Keratinocyte (primary cell): ENCODE results near the gene CAMSAP1. TPM values are rescaled to one million over a fixed set of nuclear protein-coding genes. Genes with fewer than 3 reads are reported as not detected.

Source experiments
- DNase-seq: peaks from one replicate; pipeline ENCODE4 v3.0.0-alpha.2; 2011; ENCODE audit warnings: low read depth, missing footprints, low spot score
- FAIRE-seq: peaks from 2 replicates; lab custom pipeline; 2011; peaks lifted over from hg19 to GRCh38; lab: Jason Lieb, UNC
- H2AFZ ChIP-seq: 2 replicates; pipeline ENCODE4 v1.6.0; 2012; ENCODE audit warnings: low read length, control low read depth, inconsistent platforms; ENCODE audit not compliant: control insufficient read depth
- H3K27ac ChIP-seq: 2 replicates; pipeline ENCODE4 v1.5.1; 2011; ENCODE audit warnings: low read length; ENCODE audit not compliant: control insufficient read depth, insufficient read depth
- H3K27me3 ChIP-seq: 3 replicates; pipeline ENCODE4 v1.6.0; 2011; ENCODE audit warnings: low read length; ENCODE audit not compliant: control insufficient read depth, insufficient read depth; ENCODE audit errors: extremely low read depth
- H3K36me3 ChIP-seq, 2 experiments: 2 replicates in 1 of 2; 3 replicates in 1 of 2; pipeline ENCODE4 v1.5.1; 2011; ENCODE audit warnings: low read length in 2 of 2, mild to moderate bottlenecking in 1 of 2; ENCODE audit not compliant: control insufficient read depth in 2 of 2, insufficient read depth in 2 of 2; ENCODE audit errors: extremely low read depth in 1 of 2
- H3K4me1 ChIP-seq: 3 replicates; pipeline ENCODE4 v1.5.1; 2011; ENCODE audit warnings: low read length; ENCODE audit not compliant: control insufficient read depth, insufficient read depth; ENCODE audit errors: extremely low read depth
- H3K4me2 ChIP-seq: 3 replicates; pipeline ENCODE4 v1.6.0; 2011; ENCODE audit warnings: low read depth, low read length; ENCODE audit not compliant: control insufficient read depth, insufficient read depth; ENCODE audit errors: extremely low read depth
- H3K4me3 ChIP-seq, 3 experiments: fragments of 200-600 bp in 1 of 3; sonication (generic) in 1 of 3; 2 replicates in 2 of 3; 3 replicates in 1 of 3; pipeline ENCODE4 v1.5.1; 2011 to 2016; ENCODE audit warnings: low read length in 3 of 3, mild to moderate bottlenecking in 3 of 3, control low read depth in 2 of 3, inconsistent platforms in 1 of 3, low read depth in 1 of 3, mixed read lengths in 1 of 3, mixed run types in 1 of 3, moderate library complexity in 1 of 3; ENCODE audit not compliant: control insufficient read depth in 2 of 3, insufficient read depth in 2 of 3; ENCODE audit errors: extremely low read depth in 1 of 3
- H3K79me2 ChIP-seq: 2 replicates; pipeline ENCODE4 v1.6.0; 2012; ENCODE audit warnings: low read length; ENCODE audit not compliant: control insufficient read depth, insufficient read depth
- H3K9ac ChIP-seq: 3 replicates; pipeline ENCODE4 v1.6.0; 2011; ENCODE audit warnings: low read length; ENCODE audit not compliant: control insufficient read depth, insufficient read depth; ENCODE audit errors: extremely low read depth
- H3K9me1 ChIP-seq: 3 replicates; pipeline ENCODE4 v1.6.0; 2011; ENCODE audit warnings: low read length; ENCODE audit not compliant: control insufficient read depth, insufficient read depth; ENCODE audit errors: extremely low read depth
- H3K9me3 ChIP-seq: 2 replicates; pipeline ENCODE4 v1.5.1; 2012; ENCODE audit warnings: low read depth, low read length; ENCODE audit not compliant: control insufficient read depth
- H4K20me1 ChIP-seq: 3 replicates; pipeline ENCODE4 v1.6.0; 2011; ENCODE audit warnings: low read length; ENCODE audit not compliant: control insufficient read depth, insufficient read depth; ENCODE audit errors: extremely low read depth
- EZH2 ChIP-seq: IDR thresholded peaks from one replicate; pipeline ENCODE4 v1.6.1; 2012; ENCODE audit warnings: inconsistent platforms, mild to moderate bottlenecking, low read length, moderate library complexity
- dilution Hi-C: fragments of 300-500 bp; cut with MboI; formaldehyde crosslinking; loops from one replicate; pipeline ENCODE4 v1.7.0; 2020; ENCODE audit warnings: low sequenced_read_pairs; ENCODE audit not compliant: extremely low pct_ligation_motif_present
- polyA plus RNA-seq, 5 experiments: library from polyadenylated mRNA; depleted of rRNA in 3 of 5; stranded (reverse) in 3 of 5; stranded (forward) in 1 of 5; unstranded in 1 of 5; fragments of >200 nt; gene quantifications; 1 replicate in 1 of 5; 2 replicates in 3 of 5; 3 replicates in 1 of 5; pipeline versions ENCODE4 v1.2.1 to v1.2.3, GENCODE V29; 2011 to 2012; ENCODE audit warnings: missing spikeins in 2 of 5, low read depth in 1 of 5, low replicate concordance in 1 of 5
- TF ChIP-seq, protein P1 (sequence below), 3 experiments: IDR thresholded peaks in 1 of 3; conservative IDR thresholded peaks in 1 of 3; optimal IDR thresholded peaks in 1 of 3; 2 replicates in 2 of 3; 3 replicates in 1 of 3; pipeline versions ENCODE3 to v1.5.1; 2011; ENCODE audit warnings: low read length in 3 of 3, mild to moderate bottlenecking in 3 of 3, moderate library complexity in 2 of 3, control low read depth in 1 of 3, inconsistent platforms in 1 of 3; ENCODE audit not compliant: insufficient read depth in 2 of 3; ENCODE audit errors: extremely low read depth in 1 of 3

CAMSAP1 gene
- polyA plus RNA-seq, 1 donor (not counting 4 experiments of a cell fraction or from before 2014, with no cell fraction given): 8.3 TPM

- Histone ChIP-seq H3K9me3 (no peaks in the 10 kb centered on the region), H3K4me2 (no peak overlapping the region), H3K36me3 (no peaks in the 10 kb centered on the region), H3K9me1 (no peaks in the 10 kb centered on the region), H4K20me1 (no peaks in the 10 kb centered on the region), H3K79me2 (no peaks in the 10 kb centered on the region), H3K4me1 (no peaks in the 10 kb centered on the region), H3K27me3 (no peaks in the 10 kb centered on the region), H3K9ac (no peak overlapping the region), H2AFZ (no peak overlapping the region), H3K27ac (no peak overlapping the region), H3K4me3 (no peak overlapping the region)
- TF ChIP-seq, protein P1, sequence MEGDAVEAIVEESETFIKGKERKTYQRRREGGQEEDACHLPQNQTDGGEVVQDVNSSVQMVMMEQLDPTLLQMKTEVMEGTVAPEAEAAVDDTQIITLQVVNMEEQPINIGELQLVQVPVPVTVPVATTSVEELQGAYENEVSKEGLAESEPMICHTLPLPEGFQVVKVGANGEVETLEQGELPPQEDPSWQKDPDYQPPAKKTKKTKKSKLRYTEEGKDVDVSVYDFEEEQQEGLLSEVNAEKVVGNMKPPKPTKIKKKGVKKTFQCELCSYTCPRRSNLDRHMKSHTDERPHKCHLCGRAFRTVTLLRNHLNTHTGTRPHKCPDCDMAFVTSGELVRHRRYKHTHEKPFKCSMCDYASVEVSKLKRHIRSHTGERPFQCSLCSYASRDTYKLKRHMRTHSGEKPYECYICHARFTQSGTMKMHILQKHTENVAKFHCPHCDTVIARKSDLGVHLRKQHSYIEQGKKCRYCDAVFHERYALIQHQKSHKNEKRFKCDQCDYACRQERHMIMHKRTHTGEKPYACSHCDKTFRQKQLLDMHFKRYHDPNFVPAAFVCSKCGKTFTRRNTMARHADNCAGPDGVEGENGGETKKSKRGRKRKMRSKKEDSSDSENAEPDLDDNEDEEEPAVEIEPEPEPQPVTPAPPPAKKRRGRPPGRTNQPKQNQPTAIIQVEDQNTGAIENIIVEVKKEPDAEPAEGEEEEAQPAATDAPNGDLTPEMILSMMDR (optimal IDR thresholded peaks at IDR 0.05 in 1 of 3, IDR thresholded peaks at IDR 0.05 in 1 of 3, conservative IDR thresholded peaks at IDR 0.05 in 1 of 3; ENCODE audit: extremely low read depth in 1 of 3, insufficient read depth in 2 of 3, low read length in 3 of 3): no peak
- no peak for TF ChIP-seq EZH2
- FAIRE-seq: no peak
- no peak for DNase-seq
- dilution Hi-C loops: no loop called here
These were observed 148.5 kb downstream of the CAMSAP1 start for GRCh38 chr9:135758870-135759269.

Other genes with a start within 250 kb of the CAMSAP1 start
- gene LCN9, start 244.2 kb downstream of the CAMSAP1 start, polyA plus RNA-seq: not detected in 3 replicates
- not detected in 3 replicates for gene SOHLH1, start 208.1 kb downstream of the CAMSAP1 start, polyA plus RNA-seq
- not detected in 3 replicates for gene KCNT1, start 205.4 kb downstream of the CAMSAP1 start, polyA plus RNA-seq
- gene UBAC1, start 53.8 kb upstream of the CAMSAP1 start, polyA plus RNA-seq: 37.8 to 55.9 TPM (median 50.7 TPM) in 3 replicates
- gene NACC2, start 187.7 kb upstream of the CAMSAP1 start, polyA plus RNA-seq: 4.6 to 7.4 TPM (median 6.6 TPM) in 3 replicates
- 9.9 to 19.2 TPM (median 14.3 TPM) in 3 replicates for gene TMEM250, start 211.3 kb upstream of the CAMSAP1 start, polyA plus RNA-seq